Smooth muscle cell (in vitro differentiated cells): ENCODE results near the gene ENTHD1. TPM values are rescaled to one million over a fixed set of nuclear protein-coding genes. Genes with fewer than 3 reads are reported as not detected.

ENCODE experiments used
- DNase-seq: peaks from one replicate; lab custom pipeline; 2025; ENCODE audit not compliant: unreplicated experiment; lab: John Stamatoyannopoulos, UW
- H2AFZ ChIP-seq: fragments of 200-600 bp; sonication (generic); 2 replicates; pipeline ENCODE4 v1.6.0; 2016; ENCODE audit warnings: antibody characterized with exemption, low read depth, mild to moderate bottlenecking
- H3F3A ChIP-seq: fragments of 200-600 bp; sonication (generic); 2 replicates; pipeline ENCODE4 v1.6.0; 2017; ENCODE audit warnings: antibody characterized with exemption, low read depth
- H3K27ac ChIP-seq: fragments of 200-600 bp; sonication (generic); 2 replicates; pipeline ENCODE4 v1.5.1; 2016; ENCODE audit warnings: low read depth, mild to moderate bottlenecking
- H3K27me3 ChIP-seq: fragments of 200-600 bp; sonication (generic); 2 replicates; pipeline ENCODE4 v1.6.1; 2016; ENCODE audit warnings: low read depth, mild to moderate bottlenecking
- H3K36me3 ChIP-seq: fragments of 200-600 bp; sonication (generic); 2 replicates; pipeline ENCODE4 v1.5.1; 2016; ENCODE audit warnings: low read depth
- H3K4me1 ChIP-seq: fragments of 200-600 bp; sonication (generic); 2 replicates; pipeline ENCODE4 v1.5.1; 2016; ENCODE audit warnings: low read depth
- H3K4me2 ChIP-seq: fragments of 200-600 bp; sonication (generic); 2 replicates; pipeline ENCODE4 v1.6.0; 2016; ENCODE audit warnings: mild to moderate bottlenecking
- H3K4me3 ChIP-seq: fragments of 200-600 bp; sonication (generic); 2 replicates; pipeline ENCODE4 v1.5.1; 2016; ENCODE audit warnings: mild to moderate bottlenecking
- H3K79me2 ChIP-seq: fragments of 200-600 bp; sonication (generic); 2 replicates; pipeline ENCODE4 v1.6.0; 2016; ENCODE audit warnings: low read depth, mild to moderate bottlenecking
- H3K9ac ChIP-seq: fragments of 200-600 bp; sonication (generic); 2 replicates; pipeline ENCODE4 v1.6.0; 2016; ENCODE audit warnings: low read depth
- H3K9me3 ChIP-seq: fragments of 200-600 bp; sonication (generic); replicated peaks from 2 replicates; pipeline ENCODE4 v1.5.1; 2016; ENCODE audit warnings: low read depth
- H4K20me1 ChIP-seq: fragments of 200-600 bp; sonication (generic); 2 replicates; pipeline ENCODE4 v1.6.0; 2016; ENCODE audit warnings: low read depth
- CTCF ChIP-seq: fragments of 200-600 bp; sonication (generic); IDR thresholded peaks from 2 replicates; pipeline ENCODE4 v1.5.1; 2017; ENCODE audit warnings: borderline replicate concordance, mild to moderate bottlenecking, antibody characterized with exemption; ENCODE audit not compliant: insufficient read depth, poor library complexity, severe bottlenecking
- WGBS: methylation state at CpG from one replicate; pipeline ENCODE4 v1.1.7; 2016; ENCODE audit warnings: low lambda C conversion rate; 5-methylcytosine and 5-hydroxymethylcytosine counted together
- polyA plus RNA-seq: library from polyadenylated mRNA; unstranded; fragments of >200 nt; fragmentation: Nextera tagmentation; extraction: Ambion mirVana; gene quantifications from 2 replicates; pipeline ENCODE4 v1.2.1, GENCODE V29; 2016
- total RNA-seq: library from RNA; depleted of rRNA; stranded (reverse); fragments of >200 nt; gene quantifications from 2 replicates; pipeline ENCODE4 v1.2.3, GENCODE V29; 2014

ENTHD1 gene
- total and polyA plus RNA-seq, 2 experiments from 2014 or later, result not detected

- no peaks in the 10 kb centered on the region for H4K20me1 ChIP-seq
- no peak within 1 kb of the TSS for H2AFZ ChIP-seq
These were observed 7.0 kb upstream of the ENTHD1 start, which contains the start of gene GRAP2 for GRCh38 chr22:39900306-39901227. GRAP2 (plus strand) TSS chr22:39901084; CDS start chr22:39947107, 46,023 bp downstream.

GRCh38 chr22:39898997-39899396 is 5.4 kb upstream of the ENTHD1 start:
- Histone ChIP-seq H3K4me1 (no peaks in the 10 kb centered on the region), H3K4me3 (no peak overlapping the region), H3K36me3 (no peaks in the 10 kb centered on the region), H4K20me1 (no peaks in the 10 kb centered on the region), H3K79me2 (no peaks in the 10 kb centered on the region), H3K9ac (no peak overlapping the region), H3K9me3 (no peaks in the 10 kb centered on the region), H3K27ac (no peak overlapping the region), H2AFZ (no peak overlapping the region), H3K4me2 (no peak overlapping the region), H3F3A (no peaks in the 10 kb centered on the region), H3K27me3 (peaks cover 62% of the 10 kb centered on the region)
- no peak for TF ChIP-seq CTCF
- 82% methylated on average over 2 of the region's 2 CpGs for WGBS
- no peak for DNase-seq

More at GRCh38 chr22:39900306-39901227, 7.0 kb upstream of the ENTHD1 start, which contains the start of gene GRAP2:
- TF ChIP-seq CTCF, result no peak
- H3K9ac ChIP-seq, result no peak within 1 kb of the TSS
- no peak within 1 kb of the TSS for H3K4me2 ChIP-seq
- no peak within 1 kb of the TSS for H3K27ac ChIP-seq
- H3K79me2 ChIP-seq, result no peaks in the 10 kb centered on the region
- H3K27me3 ChIP-seq, result peaks cover 55% of the 10 kb centered on the region
- no peak for DNase-seq
- no peaks in the 10 kb centered on the region for H3K9me3 ChIP-seq
- H3K36me3 ChIP-seq, result no peaks in the 10 kb centered on the region
- WGBS, result 81% methylated on average over 4 of the region's 4 CpGs
- no peak within 1 kb of the TSS for H3K4me3 ChIP-seq
- H3K4me1 ChIP-seq, result no peaks in the 10 kb centered on the region
- no peaks in the 10 kb centered on the region for H3F3A ChIP-seq

DNA sequence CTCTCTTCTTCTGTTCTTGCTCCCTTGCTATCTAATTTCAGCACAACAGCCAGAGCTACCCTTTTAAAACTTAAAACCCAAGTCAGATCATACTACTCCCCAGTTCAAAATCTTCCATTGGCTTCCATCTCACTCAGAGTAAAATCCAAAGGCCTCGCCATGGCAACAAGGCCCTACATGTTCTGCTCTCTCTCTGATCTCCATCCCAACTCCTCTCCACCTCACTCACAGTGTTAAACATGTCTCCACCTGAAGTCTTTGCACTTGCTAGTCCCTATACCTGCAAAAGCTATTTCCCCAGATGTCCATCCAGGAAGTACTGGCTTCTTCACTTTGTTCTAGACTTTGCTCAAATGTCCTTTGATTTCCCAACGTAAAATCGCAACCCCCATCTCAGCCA is 4.3 kb upstream of the ENTHD1 start:
- H3K4me2 ChIP-seq, result no peak overlapping the region
- H3K27ac ChIP-seq, result no peak overlapping the region
- WGBS, result 98% methylated on average over 3 of the region's 3 CpGs
- TF ChIP-seq CTCF, result no peak
- H3K79me2 ChIP-seq, result no peaks in the 10 kb centered on the region
- no peaks in the 10 kb centered on the region for H3K4me1 ChIP-seq
- H3K36me3 ChIP-seq, result no peaks in the 10 kb centered on the region
- H3K27me3 ChIP-seq, result peaks cover 62% of the 10 kb centered on the region
- DNase-seq, result no peak
- H2AFZ ChIP-seq, result no peak overlapping the region
- no peaks in the 10 kb centered on the region for H3K9me3 ChIP-seq
- no peak overlapping the region for H3K9ac ChIP-seq
- no peaks in the 10 kb centered on the region for H3F3A ChIP-seq
- no peak overlapping the region for H3K4me3 ChIP-seq
- no peaks in the 10 kb centered on the region for H4K20me1 ChIP-seq
